ENCODE measurements around the gene RRP15. TPM values are rescaled to one million over a fixed set of nuclear protein-coding genes. Genes with fewer than 3 reads are reported as not detected.

Gene RRP15
- total RNA-seq, 4 donors from 2014 or later, result 13.1 to 27.4 (median 18.8) TPM

DNA sequence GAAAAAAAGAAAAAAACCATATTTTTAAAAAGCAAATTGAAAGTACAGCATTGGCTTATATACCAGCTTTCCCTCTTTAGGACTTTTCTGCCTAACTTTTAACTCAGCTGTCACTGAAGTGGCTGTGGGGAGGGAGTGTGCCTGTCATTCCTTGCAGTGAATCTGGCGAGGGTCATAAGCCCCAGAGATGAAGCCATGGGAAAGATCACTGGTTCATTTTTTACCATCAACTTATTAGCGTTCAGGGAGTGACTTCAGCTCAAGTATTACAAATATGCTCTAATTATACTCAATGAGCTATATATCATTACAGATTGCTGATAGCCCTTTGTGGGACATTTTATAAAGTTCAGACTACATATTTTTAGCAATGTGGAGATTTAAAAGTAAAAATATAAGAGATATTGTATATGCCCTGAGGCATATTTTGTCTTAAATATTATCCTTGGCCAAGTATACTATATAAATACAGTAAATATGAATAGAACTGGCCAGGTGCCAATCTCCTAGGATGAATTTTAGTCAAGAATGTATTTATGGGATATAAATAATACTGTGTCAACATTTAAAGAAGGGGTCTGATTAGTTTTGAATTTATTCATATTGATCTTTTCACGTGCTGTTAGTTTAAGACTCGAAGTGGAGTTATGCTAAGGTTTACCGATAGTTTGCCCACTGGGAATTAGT is 64.4 kb downstream of the RRP15 start:
- Histone ChIP-seq H3K4me1 (peaks cover 55 to 56% of the 10 kb centered on the region in 2 donors), H3K27ac (peak overlapping the region; percentile 90 to 94 (median 92)), H3K36me3 (no peaks in the 10 kb centered on the region), H3K4me3 (peak overlapping the region; percentile 9 to 86 (median 70)), H3K27me3 (no peaks in the 10 kb centered on the region), H3K9me3 (no peaks in the 10 kb centered on the region)
- no peak for TF ChIP-seq POLR2A (IDR thresholded peaks at IDR 0.05)
- TF ChIP-seq, protein P1, sequence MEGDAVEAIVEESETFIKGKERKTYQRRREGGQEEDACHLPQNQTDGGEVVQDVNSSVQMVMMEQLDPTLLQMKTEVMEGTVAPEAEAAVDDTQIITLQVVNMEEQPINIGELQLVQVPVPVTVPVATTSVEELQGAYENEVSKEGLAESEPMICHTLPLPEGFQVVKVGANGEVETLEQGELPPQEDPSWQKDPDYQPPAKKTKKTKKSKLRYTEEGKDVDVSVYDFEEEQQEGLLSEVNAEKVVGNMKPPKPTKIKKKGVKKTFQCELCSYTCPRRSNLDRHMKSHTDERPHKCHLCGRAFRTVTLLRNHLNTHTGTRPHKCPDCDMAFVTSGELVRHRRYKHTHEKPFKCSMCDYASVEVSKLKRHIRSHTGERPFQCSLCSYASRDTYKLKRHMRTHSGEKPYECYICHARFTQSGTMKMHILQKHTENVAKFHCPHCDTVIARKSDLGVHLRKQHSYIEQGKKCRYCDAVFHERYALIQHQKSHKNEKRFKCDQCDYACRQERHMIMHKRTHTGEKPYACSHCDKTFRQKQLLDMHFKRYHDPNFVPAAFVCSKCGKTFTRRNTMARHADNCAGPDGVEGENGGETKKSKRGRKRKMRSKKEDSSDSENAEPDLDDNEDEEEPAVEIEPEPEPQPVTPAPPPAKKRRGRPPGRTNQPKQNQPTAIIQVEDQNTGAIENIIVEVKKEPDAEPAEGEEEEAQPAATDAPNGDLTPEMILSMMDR (IDR thresholded peaks at IDR 0.05 in 4 of 5, conservative IDR thresholded peaks at IDR 0.05 in 1 of 5), result no peak
- no peak for ATAC-seq
- DNase-seq, result no peak
- intact Hi-C loops (cut with DNase I; ENCODE audit: low total_unique reads) (loop anchor here (5.0 to 10.0 kb wide), 4 partner anchors 63 to 823 kb away; partner anchors contain the start of gene LYPLAL1), in situ Hi-C loops (cut with MboI; ENCODE audit: low sequenced_read_pairs in 4 of 4) (loop anchor here (10.0 to 25.0 kb wide), 5 partner anchors 113 to 1313 kb away; no protein-coding TSS in a partner anchor)

DNA sequence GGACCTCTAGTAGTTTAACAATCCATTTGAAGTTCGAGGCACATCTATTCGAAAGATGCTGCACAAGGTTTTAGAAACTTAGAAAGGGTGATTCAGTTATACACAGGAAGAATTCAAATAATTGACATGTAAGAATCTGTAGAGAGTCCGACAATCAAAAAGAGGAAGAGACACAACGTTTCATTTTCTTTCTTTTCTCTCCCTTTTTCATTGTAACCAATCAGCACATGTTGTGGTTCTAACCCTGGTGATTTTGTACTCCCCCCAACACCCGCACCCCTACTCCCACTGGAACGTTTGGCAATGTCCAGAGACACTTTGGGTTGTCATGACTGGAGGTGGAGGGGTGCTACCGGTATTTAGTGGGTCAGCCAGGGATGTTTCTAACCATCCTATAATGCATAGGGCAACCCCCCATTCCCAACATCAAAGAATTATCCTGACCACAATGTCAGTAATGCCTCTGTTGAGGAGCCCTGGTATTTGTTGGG is 65.0 kb downstream of the RRP15 start:
- Histone ChIP-seq H3K27ac (peak overlapping the region; percentile 90 to 94 (median 92)), H3K36me3 (no peaks in the 10 kb centered on the region), H3K4me3 (peak overlapping the region; percentile 4 to 86 (median 70)), H3K9me3 (no peaks in the 10 kb centered on the region), H3K27me3 (no peaks in the 10 kb centered on the region), H3K4me1 (peaks cover 58 to 59% of the 10 kb centered on the region in 2 donors)
- intact Hi-C loops (cut with DNase I; ENCODE audit: low total_unique reads) (no loop called here), in situ Hi-C loops (cut with MboI; ENCODE audit: low sequenced_read_pairs in 4 of 4) (loop anchor here in 1 of 4 donors (25.0 kb wide), 1 partner anchor 112 kb away; no protein-coding TSS in a partner anchor)
- no peak for TF ChIP-seq POLR2A (IDR thresholded peaks at IDR 0.05)
- TF ChIP-seq, protein P1 (IDR thresholded peaks at IDR 0.05 in 4 of 5, conservative IDR thresholded peaks at IDR 0.05 in 1 of 5), result no peak
- no peak for DNase-seq
- no peak for ATAC-seq

DNA sequence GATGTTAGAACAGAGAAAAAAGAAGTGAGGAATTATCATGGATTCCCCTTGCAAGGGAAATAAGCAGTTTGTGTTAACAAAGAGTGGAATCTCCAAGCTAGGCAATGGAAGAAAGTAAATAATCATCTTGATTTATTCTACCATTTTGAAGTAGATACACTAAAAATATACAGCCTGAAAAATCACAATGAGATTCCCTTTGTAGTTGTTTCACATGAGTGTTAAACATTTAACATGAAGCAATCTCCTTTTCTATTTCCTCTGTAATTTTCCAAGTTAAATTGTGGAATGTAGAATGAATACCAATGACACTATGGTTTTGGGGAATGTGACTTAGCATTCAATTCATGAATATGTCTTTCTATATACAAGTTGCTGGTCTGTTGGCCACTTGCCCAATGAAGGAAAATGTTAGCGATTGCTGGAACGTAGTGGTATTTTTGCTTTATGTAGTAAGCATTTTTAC is 65.7 kb downstream of the RRP15 start:
- Histone ChIP-seq H3K36me3 (no peaks in the 10 kb centered on the region), H3K27me3 (no peaks in the 10 kb centered on the region), H3K9me3 (no peaks in the 10 kb centered on the region), H3K4me1 (peaks cover 65 to 66% of the 10 kb centered on the region in 2 donors), H3K4me3 (peak overlapping the region; percentile 37 to 86 (median 44)), H3K27ac (peak overlapping the region; percentile 90 to 94 (median 92))
- DNase-seq (no peak), ATAC-seq (no peak)
- intact Hi-C loops (cut with DNase I; ENCODE audit: low total_unique reads) (no loop called here), in situ Hi-C loops (cut with MboI; ENCODE audit: low sequenced_read_pairs in 4 of 4) (loop anchor here in 1 of 4 donors (25.0 kb wide), 1 partner anchor 111 kb away; no protein-coding TSS in a partner anchor)
- TF ChIP-seq, protein P1 (IDR thresholded peaks at IDR 0.05 in 4 of 5, conservative IDR thresholded peaks at IDR 0.05 in 1 of 5), result no peak
- no peak for TF ChIP-seq POLR2A (IDR thresholded peaks at IDR 0.05)

DNA sequence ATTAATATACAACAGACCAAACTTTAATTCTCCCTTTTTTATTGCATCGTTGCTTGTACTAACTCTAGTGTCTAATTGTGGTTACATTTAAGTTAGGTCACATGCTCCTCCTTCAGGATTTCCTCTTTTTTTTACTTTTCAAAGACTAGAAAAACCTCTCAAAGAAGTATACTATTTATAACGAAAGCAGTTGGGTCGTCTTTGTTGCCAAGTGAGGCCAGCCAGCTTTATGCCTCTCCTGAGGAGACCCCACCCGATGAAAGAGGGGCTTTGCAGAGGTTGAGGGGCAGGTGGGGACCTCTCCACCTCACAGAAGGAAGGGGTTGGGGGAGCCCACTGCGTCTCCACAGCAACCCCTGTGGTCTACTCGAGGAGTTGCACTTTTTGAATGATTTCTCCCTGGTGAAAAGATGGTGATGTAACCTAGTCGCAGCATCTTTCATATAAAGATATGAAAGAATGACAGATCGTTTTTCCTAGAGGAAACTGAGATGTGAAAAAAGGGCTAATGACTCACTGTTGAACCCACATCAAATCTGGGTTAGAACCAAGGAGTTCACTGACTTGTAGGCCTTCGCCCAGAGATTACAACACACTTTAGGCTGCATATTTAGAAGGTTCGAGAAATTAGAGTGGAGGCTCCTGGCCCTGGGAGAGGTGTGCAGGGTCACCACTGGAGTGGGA is 66.4 kb downstream of the RRP15 start:
- Histone ChIP-seq H3K27me3 (no peaks in the 10 kb centered on the region), H3K4me1 (peaks cover 65 to 69% of the 10 kb centered on the region in 2 donors), H3K4me3 (peak overlapping the region; percentile 37 to 86 (median 44)), H3K36me3 (no peaks in the 10 kb centered on the region), H3K9me3 (no peaks in the 10 kb centered on the region), H3K27ac (peak overlapping the region; percentile 90 to 94 (median 92))
- ATAC-seq (peak; percentile 32 to 48), DNase-seq (peak in 1 of 2 donors; percentile 55)
- intact Hi-C loops (cut with DNase I; ENCODE audit: low total_unique reads) (no loop called here), in situ Hi-C loops (cut with MboI; ENCODE audit: low sequenced_read_pairs in 4 of 4) (loop anchor here in 1 of 4 donors (25.0 kb wide), 1 partner anchor 111 kb away; no protein-coding TSS in a partner anchor)
- TF ChIP-seq, protein P1 (IDR thresholded peaks at IDR 0.05 in 4 of 5, conservative IDR thresholded peaks at IDR 0.05 in 1 of 5), result peak in 4 of 5 experiments; percentile 40 to 58 (median 44)
- no peak for TF ChIP-seq POLR2A (IDR thresholded peaks at IDR 0.05)

Data from gastrocnemius medialis (tissue), 4 donors.